ENCODE measurements around the gene PANX2.
A peak's percentile ranks its signal among the peaks of the same experiment; 100 is the strongest.

PANX2 gene

GRCh38 chr22:50177537-50178470, 7.3 kb downstream of the PANX2 start:
- H3K27me3 Mint-ChIP-seq (ENCODE audit: low read depth) = peaks cover 17% of the 10 kb centered on the region

GRCh38 chr22:50178471-50178864, 7.9 kb downstream of the PANX2 start:
- H3K27me3 Mint-ChIP-seq (ENCODE audit: low read depth) = peaks cover 17% of the 10 kb centered on the region
- H3K4me3 Mint-ChIP-seq = no peak overlapping the region
- no peaks in the 10 kb centered on the region for H3K4me1 Mint-ChIP-seq
- H3K27ac Mint-ChIP-seq = no peak overlapping the region
- TF ChIP-seq CTCF (IDR thresholded peaks at IDR 0.05; ENCODE audit: unreplicated experiment in 3 of 3) = no peak
- no peaks in the 10 kb centered on the region for H3K36me3 Mint-ChIP-seq (ENCODE audit: low read depth)
- H3K9me3 Mint-ChIP-seq = no peaks in the 10 kb centered on the region

More at GRCh38 chr22:50177537-50178470, 7.3 kb downstream of the PANX2 start:
- Mint-ChIP-seq H3K4me1 (no peaks in the 10 kb centered on the region), H3K36me3 (ENCODE audit: low read depth) (no peaks in the 10 kb centered on the region), H3K27ac (no peak overlapping the region), H3K4me3 (no peak overlapping the region), H3K9me3 (no peaks in the 10 kb centered on the region)
- no peak for TF ChIP-seq CTCF (IDR thresholded peaks at IDR 0.05; ENCODE audit: unreplicated experiment in 3 of 3)

GRCh38 chr22:50178871-50179869, 8.6 kb downstream of the PANX2 start:
- peak overlapping the region in 1 of 3 experiments; percentile 12 for H3K4me3 Mint-ChIP-seq
- peak overlapping the region in 1 of 3 experiments; percentile 29 for H3K27ac Mint-ChIP-seq
- no peaks in the 10 kb centered on the region for H3K4me1 Mint-ChIP-seq
- TF ChIP-seq CTCF (IDR thresholded peaks at IDR 0.05; ENCODE audit: unreplicated experiment in 3 of 3) = no peak
- no peaks in the 10 kb centered on the region for H3K9me3 Mint-ChIP-seq
- H3K27me3 Mint-ChIP-seq (ENCODE audit: low read depth) = peaks cover 15% of the 10 kb centered on the region
- H3K36me3 Mint-ChIP-seq (ENCODE audit: low read depth) = no peaks in the 10 kb centered on the region

- no peaks in the 10 kb centered on the region for H3K9me3 Mint-ChIP-seq
- TF ChIP-seq CTCF (IDR thresholded peaks at IDR 0.05; ENCODE audit: unreplicated experiment in 3 of 3) = no peak
- peak overlapping the region in 1 of 3 experiments; percentile 29 for H3K27ac Mint-ChIP-seq
- H3K27me3 Mint-ChIP-seq (ENCODE audit: low read depth) = peaks cover 8% of the 10 kb centered on the region
- no peaks in the 10 kb centered on the region for H3K4me1 Mint-ChIP-seq
- H3K4me3 Mint-ChIP-seq = peak overlapping the region in 2 of 3 experiments; percentile 12 to 48
- no peaks in the 10 kb centered on the region for H3K36me3 Mint-ChIP-seq (ENCODE audit: low read depth)
Observed at GRCh38 chr22:50179937-50180726, 9.6 kb downstream of the PANX2 start.

GRCh38 chr22:50180727-50181521, 10.4 kb downstream of the PANX2 start:
- Mint-ChIP-seq H3K36me3 (ENCODE audit: low read depth) (no peaks in the 10 kb centered on the region), H3K9me3 (no peaks in the 10 kb centered on the region), H3K4me3 (no peak overlapping the region), H3K27ac (no peak overlapping the region), H3K4me1 (no peaks in the 10 kb centered on the region), H3K27me3 (ENCODE audit: low read depth) (peaks cover under 1% of the 10 kb centered on the region)
- TF ChIP-seq CTCF (IDR thresholded peaks at IDR 0.05; ENCODE audit: unreplicated experiment in 3 of 3) = no peak
